T-helper 2 cell treated with Interferon-gamma antibody and Interleukin-4, amounts not matched to agents 100 ng/mL and 5 ng/mL, for 36 hours (primary cell): ENCODE measurements around the gene CUEDC2. TPM values are rescaled to one million over a fixed set of nuclear protein-coding genes. Genes with fewer than 3 reads are reported as not detected.

ENCODE experiments used
- intact Hi-C: fragments of 100-400 bp; cut with micrococcal nuclease; formaldehyde crosslinking; loops from one replicate; pipeline ENCODE4 v1.15.1; 2023
- total RNA-seq: library from RNA; stranded (reverse); gene quantifications from 2 replicates; pipeline ENCODE4 v1.2.3, GENCODE V29; 2022

Gene CUEDC2
- total RNA-seq, 1 donor from 2014 or later: 61.8 TPM

GRCh38 chr10:102412293-102412692 lies 20.1 kb downstream of the CUEDC2 start:
- intact Hi-C loops: no loop called here

DNA sequence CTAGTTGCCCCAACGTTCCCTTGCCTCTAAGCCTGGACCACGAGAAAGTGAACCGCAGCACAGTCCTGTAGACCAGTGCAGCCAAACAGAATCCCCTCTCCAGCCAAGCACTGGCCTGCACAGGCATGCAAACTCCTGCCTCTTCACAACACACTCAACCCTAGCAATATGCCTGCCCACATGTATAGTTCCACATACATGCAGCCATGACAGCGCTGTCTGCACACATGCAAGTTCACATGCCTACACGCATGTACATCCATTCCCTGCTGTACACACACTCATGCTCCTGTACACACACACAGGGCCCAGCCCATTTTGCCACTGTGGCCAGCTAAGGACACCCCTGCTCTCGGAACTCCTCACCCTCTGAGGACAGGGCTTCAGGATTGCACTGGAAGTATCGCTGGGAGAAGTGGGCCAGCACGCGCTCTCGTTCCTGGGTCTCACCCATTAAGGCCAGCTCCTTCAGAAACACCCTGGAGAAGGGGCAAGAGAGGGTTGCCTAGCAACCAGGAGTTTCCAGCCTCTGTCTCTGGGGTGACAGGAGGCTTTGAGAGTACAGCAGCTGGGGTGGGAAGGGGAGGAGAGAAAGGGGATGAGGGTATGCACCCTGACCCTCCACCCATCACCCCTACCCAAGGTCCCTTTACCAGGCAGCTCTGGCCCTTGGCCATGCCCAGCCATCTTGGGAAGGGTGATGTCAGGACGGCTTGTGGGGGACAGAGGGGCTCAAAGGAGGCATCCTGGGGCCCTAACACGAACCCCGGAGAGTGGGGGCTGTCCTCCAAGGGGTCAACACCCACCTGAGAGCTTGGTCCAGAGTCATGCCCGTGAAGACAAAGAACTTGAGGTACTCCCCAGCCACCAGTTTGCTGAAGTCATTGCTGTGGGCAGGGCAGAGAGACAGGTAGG lies 20.8 kb downstream of the CUEDC2 start:
- intact Hi-C loops: no loop called here

DNA sequence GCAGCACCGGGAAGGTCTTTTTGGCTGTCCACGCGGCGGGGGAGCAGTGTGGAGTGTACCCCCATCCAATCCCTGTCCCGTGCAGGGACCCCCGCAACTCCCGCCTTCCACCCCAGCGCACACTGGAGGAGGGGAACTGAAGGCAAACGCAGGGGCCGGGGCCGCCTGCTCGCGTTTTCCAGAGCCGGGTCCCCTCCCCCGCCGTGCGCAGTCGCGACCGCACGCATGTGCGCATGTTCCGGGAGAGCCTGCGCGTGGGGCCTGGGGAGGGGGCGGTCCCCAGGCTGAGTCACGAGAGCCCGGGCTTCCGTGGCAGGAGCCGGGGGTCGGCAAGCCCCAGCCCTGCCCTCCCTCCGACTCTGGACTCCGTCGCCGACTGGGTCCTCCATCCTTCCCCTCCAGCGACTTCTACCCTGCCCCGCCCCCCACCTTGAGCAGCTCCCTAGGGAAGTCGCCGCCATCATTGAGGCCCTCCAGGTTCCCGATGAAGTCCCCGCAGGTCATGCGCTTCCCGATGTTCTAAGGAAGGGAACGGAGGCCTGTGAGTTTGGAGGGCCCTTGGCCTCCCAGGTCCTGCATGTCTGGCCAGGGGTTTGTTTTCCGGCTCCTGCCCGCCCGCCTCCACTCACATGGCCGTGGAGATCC lies 21.8 kb downstream of the CUEDC2 start:
- intact Hi-C loops: no loop called here

DNA sequence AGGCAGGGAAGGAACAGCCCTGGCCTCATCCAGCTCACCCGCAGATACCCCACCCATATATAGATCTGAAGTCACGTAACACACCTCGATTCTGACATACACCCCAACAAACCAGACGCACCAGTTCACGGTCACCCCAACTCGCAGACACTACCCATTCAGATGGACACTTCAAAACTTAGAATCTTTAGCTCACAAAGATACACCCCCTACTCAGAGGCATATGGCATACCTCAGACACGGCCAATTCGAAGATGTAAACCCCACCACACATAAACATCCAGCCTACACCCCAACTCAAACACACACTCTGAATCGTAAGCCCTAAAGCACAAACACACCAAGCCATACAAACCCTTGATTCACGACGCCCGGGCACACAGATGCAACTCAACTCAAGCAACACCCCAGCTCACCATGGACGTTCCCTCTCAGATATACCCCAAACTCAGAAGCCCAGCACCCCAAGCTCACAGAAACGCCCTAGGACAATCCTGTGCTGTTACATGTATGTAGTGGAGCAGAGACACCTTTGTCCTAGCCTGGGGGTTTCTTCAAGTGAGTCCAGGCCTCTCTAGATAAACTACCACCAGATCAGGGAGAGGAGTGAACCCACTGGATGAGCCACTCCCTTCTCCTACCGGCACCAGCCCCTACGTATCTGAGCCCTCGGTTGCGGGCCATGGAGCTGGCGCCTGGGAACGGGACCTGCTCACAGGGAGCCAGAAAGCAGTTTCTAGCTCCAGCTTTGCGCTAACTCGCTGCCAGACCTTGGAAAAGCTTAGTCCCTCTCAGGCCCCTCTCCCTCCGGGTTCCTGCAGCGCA lies 22.6 kb downstream of the CUEDC2 start:
- intact Hi-C loops: loop anchor here (2.0 kb wide), 1 partner anchor 15 kb away; the partner anchor contains the start of gene NFKB2

DNA sequence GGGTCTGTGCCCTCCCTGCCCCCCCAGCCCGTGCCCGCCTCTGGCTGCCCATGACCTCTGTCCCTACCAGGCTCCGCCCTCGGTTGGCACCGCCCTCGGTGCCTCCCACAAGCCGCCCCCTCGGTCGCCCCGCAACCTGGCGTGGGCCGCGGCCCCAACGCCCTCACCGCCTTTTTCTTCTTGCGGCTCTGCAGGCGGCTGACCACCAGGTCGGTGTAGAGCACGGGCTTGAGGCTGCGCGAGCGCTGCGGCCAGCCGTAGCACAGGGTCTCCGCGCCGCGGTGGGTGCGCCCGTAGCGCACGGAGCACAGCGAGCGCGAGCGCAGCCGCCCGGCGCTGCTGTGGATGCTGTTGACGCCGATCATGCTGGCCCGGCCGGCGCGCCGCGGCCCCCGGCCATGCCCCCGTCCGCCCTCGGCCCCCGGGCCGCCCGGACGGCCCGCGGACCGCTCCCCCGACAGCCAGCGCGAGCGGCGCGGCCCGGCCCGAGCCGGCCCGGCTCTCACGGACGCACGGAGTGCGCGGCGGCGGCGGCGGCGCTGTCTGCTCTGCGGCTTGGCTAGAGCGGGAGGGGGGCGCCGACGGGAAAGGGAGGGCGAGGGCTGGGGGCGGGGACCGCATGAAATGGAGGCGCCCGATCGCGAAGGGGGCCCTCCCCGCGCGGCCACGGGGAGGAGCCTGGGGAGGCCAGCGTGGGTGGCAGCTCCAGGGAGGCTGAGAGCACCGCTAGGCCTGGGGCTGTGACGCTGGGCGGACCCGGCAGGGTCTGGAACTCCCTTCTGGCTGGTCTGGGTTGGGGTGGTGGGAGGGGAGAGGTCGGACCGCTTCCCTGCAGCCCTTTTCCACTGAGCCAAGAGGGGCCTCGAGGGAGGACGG lies 23.4 kb downstream of the CUEDC2 start:
- intact Hi-C loops: loop anchor here (2.0 kb wide), 1 partner anchor 14 kb away; the partner anchor contains the start of gene NFKB2

GRCh38 chr10:102408131-102408727 lies 24.1 kb downstream of the CUEDC2 start:
- intact Hi-C loops: loop anchor here (2.0 kb wide), 1 partner anchor 13 kb away; the partner anchor contains the start of gene NFKB2

DNA sequence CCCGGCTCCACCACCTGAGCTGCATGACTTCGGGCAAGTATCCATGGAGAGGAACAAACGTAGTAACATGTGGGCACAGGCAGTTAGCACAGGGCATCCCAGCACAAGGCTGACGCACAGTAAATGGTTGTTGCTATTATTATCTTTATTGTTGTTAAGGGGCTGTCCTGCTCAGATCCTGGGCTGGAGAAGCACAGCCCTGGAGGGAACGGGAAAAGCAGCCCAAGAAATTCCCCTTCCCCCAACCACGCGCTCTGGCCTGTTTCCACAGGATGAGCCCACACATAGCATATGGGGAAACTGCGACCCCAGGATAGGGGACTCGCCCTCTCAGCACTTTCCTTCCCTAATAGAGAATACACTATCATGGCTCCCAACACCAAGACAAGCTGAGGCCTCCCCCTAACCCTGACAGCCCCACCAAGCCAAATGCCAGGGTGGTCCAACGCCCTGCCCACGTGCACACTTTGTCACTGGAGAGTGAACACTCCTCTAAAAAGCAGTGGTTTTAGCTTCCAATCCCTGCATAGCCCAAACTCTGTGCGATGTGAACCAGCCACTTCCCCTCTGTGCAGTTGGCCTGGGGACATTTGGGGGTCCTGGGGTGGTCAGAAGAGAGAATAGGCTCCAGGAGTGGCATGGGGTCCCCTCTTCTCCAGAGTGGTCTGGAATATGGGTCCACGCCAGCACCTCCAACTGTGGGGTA lies 24.8 kb downstream of the CUEDC2 start:
- intact Hi-C loops: loop anchor here (2.0 kb wide), 1 partner anchor 13 kb away; the partner anchor contains the start of gene NFKB2

GRCh38 chr10:102406815-102407214 lies 25.6 kb downstream of the CUEDC2 start:
- intact Hi-C loops: no loop called here

- intact Hi-C loops: no loop called here
These were observed 26.7 kb downstream of the CUEDC2 start for GRCh38 chr10:102405632-102406031.

DNA sequence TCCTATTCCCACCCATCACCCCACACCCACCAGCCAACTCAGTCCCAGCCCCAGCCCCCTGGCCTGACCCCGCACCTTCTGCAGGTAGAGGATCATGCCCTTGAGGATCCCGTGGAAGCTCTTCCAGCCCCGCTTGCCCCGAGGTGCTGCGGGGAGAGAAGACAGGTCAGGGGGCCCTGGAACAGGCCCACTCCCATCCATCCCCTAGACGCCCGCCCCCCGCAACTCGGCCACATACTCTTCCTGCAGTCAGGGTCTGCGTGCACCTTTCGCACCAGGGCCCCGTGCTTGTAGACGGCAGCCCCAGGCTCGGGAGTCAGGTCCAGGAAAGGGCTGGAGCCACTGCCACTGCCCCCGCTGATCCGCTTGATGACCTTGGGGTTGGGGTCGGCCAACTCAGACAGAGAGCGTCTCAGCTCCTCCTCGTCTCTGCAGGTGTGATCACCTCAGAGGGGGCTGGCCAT lies 27.2 kb downstream of the CUEDC2 start:
- intact Hi-C loops: no loop called here

GRCh38 chr10:102404361-102405107 lies 27.8 kb downstream of the CUEDC2 start:
- intact Hi-C loops: no loop called here

DNA sequence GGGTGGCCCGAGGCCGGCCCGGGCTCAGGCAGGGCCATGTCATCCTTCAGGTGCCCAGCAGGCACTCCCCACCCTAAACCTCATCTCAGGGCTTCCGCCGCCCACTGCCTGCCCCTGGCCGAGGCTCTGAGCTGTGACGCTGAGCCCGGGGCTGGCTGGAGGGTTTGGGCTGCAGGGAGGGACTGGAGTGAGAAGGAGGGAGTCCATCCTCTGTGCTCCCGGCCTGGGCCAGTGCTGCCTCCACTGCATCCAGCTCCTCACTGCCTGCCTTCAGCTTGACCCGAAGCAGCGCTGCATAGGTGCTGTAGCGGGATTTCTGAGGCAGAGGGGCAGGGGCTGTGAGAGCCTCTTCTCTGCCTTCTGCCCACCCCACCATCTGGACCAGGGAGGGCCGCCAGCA lies 29.3 kb downstream of the CUEDC2 start:
- intact Hi-C loops: no loop called here

DNA sequence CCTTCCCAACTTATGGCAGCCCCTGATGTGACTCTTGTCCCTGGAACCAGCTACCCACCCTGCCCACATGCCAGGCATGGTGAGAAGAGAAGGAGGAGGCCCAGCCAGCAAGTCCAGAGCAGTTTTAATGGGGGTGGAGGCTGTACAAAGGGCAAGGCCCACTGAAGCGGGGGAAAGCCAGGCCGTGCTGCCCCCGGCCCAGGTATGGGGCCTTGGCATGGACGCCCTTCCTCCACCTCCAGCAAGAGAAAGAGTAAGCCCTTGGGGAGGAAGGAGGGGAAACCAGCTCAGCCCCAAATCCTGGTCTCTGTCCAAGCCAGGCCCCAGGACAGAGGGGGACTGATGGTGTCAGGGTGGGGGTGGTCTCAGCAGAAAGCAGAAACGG lies 29.9 kb downstream of the CUEDC2 start:
- intact Hi-C loops: no loop called here

DNA sequence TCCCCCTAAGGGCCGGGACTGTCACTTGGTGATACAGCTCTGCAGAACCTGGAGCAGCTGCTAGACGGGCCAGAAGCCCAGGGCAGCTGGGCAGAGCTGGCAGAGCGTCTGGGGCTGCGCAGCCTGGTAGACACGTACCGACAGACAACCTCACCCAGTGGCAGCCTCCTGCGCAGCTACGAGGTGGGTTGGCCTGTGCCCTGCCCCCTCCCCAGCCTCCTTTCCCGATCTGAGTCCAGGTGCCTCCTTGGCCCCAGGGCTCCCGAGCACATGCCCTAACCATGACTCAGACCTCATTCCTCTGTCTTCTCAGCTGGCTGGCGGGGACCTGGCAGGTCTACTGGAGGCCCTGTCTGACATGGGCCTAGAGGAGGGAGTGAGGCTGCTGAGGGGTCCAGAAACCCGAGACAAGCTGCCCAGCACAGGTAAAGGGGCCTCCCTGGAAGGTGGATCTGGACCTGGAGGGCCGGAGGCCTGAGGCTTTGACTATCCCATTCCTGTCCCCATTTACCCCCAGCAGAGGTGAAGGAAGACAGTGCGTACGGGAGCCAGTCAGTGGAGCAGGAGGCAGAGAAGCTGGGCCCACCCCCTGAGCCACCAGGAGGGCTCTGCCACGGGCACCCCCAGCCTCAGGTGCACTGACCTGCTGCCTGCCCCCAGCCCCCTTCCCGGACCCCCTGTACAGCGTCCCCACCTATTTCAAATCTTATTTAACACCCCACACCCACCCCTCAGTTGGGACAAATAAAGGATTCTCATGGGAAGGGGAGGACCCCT lies 30.5 kb downstream of the CUEDC2 start:
- intact Hi-C loops: no loop called here

GRCh38 chr10:102401342-102401654 lies 31.1 kb downstream of the CUEDC2 start:
- intact Hi-C loops: no loop called here

- intact Hi-C loops: no loop called here
These were observed 31.6 kb downstream of the CUEDC2 start for GRCh38 chr10:102400598-102401341.

DNA sequence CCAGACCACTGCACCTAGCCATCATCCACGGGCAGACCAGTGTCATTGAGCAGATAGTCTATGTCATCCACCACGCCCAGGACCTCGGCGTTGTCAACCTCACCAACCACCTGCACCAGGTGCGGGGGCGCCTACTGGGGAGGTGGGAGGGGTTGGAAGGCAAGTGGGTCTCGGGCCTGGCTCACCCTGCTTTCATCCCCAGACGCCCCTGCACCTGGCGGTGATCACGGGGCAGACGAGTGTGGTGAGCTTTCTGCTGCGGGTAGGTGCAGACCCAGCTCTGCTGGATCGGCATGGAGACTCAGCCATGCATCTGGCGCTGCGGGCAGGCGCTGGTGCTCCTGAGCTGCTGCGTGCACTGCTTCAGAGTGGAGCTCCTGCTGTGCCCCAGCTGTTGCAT lies 32.3 kb downstream of the CUEDC2 start:
- intact Hi-C loops: no loop called here
